Esophagus muscularis mucosa (tissue), 4 donors: ENCODE results near the gene CNTNAP3B.
"Not testable (repeated sequence)": the region's sequence is repeated elsewhere in the genome, so short reads cannot be mapped to it uniquely, and the experiment has no call there.

Source experiments
- EP300 ChIP-seq: sonication (generic); formaldehyde crosslinking; IDR thresholded peaks from one replicate; pipeline ENCODE4 v1.6.1; 2017; ENCODE audit warnings: antibody characterized with exemption
- POLR2A ChIP-seq: fragments of 450-650 bp; IDR thresholded peaks from one replicate; pipeline ENCODE4 v1.6.1; 2017; ENCODE audit warnings: antibody characterized with exemption, moderate library complexity, mild to moderate bottlenecking, low read depth
- POLR2AphosphoS5 ChIP-seq, 2 donors: sonication (generic); formaldehyde crosslinking; IDR thresholded peaks; one replicate each; pipeline ENCODE4 v1.6.1; 2017; ENCODE audit warnings: antibody characterized with exemption in 2 of 2
- TF ChIP-seq, protein P1 (sequence below), 3 experiments: fragments of 200-600 bp in 2 of 3; fragments of 450-650 bp in 1 of 3; sonication (generic) in 2 of 3; IDR thresholded peaks; one replicate each; pipeline ENCODE4 v1.5.1; 2017 to 2019; ENCODE audit warnings: antibody characterized with exemption in 3 of 3, mild to moderate bottlenecking in 2 of 3, moderate library complexity in 1 of 3

DNA sequence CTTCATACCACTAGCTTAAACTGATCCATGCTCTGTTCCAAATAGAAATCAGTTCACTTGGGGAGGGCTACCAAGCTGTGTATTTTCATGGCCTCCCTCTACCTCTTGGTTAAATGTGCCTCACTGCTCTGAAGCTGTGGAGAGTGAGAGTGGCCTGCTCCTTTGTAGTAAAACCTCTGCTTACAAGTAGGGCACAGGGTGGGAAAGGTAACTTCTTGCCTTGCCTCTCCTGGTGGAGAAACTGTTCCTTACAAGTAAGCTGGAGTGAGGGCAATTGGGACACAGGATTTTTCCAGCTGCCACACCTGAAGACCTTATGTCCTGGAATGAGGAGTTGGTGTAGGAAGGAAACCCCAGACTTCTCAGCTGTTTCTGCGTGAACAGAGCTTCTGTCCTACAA is 211.9 kb downstream of the CNTNAP3B start:
- TF ChIP-seq, protein P1, sequence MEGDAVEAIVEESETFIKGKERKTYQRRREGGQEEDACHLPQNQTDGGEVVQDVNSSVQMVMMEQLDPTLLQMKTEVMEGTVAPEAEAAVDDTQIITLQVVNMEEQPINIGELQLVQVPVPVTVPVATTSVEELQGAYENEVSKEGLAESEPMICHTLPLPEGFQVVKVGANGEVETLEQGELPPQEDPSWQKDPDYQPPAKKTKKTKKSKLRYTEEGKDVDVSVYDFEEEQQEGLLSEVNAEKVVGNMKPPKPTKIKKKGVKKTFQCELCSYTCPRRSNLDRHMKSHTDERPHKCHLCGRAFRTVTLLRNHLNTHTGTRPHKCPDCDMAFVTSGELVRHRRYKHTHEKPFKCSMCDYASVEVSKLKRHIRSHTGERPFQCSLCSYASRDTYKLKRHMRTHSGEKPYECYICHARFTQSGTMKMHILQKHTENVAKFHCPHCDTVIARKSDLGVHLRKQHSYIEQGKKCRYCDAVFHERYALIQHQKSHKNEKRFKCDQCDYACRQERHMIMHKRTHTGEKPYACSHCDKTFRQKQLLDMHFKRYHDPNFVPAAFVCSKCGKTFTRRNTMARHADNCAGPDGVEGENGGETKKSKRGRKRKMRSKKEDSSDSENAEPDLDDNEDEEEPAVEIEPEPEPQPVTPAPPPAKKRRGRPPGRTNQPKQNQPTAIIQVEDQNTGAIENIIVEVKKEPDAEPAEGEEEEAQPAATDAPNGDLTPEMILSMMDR (IDR thresholded peaks at IDR 0.05) = not testable (repeated sequence)
- TF ChIP-seq POLR2A; EP300; POLR2AphosphoS5 (IDR thresholded peaks at IDR 0.05): not testable (repeated sequence)
